ENCODE data around the gene RTN4RL1.

GRCh38 chr17:2058586-2059546 is 33.7 kb upstream of the RTN4RL1 start:
- TF ChIP-seq POLR2A (IDR thresholded peaks at IDR 0.05; ENCODE audit: extremely low read depth, insufficient read length) (no peak), CTCF (IDR thresholded peaks at IDR 0.05; ENCODE audit: low read depth, low read length) (peak; percentile 63), MAX (IDR thresholded peaks at IDR 0.05; ENCODE audit: low read depth, low read length) (peak; percentile 49)
